ENCODE measurements around the gene ASIC1. TPM values are rescaled to one million over a fixed set of nuclear protein-coding genes. Genes with fewer than 3 reads are reported as not detected.

Gene ASIC1
- polyA plus RNA-seq, 3 donors = 3.3 to 4.1 (median 4.0) TPM

GRCh38 chr12:50132505-50133135, 75.2 kb downstream of the ASIC1 start:
- DNase-seq (ENCODE audit: low read depth in 3 of 3, low spot score in 2 of 3) = no peak

Other genes with a start within 250 kb of the ASIC1 start
- 10 to 100 TPM; 11.6 to 13.9 (median 12.3) TPM for gene NCKAP5L, start 229.2 kb upstream of the ASIC1 start, polyA plus RNA-seq (ENCODE audit: insufficient read length in 3 of 3)
- gene BCDIN3D, start 214.5 kb upstream of the ASIC1 start, polyA plus RNA-seq (ENCODE audit: insufficient read length in 3 of 3) = 1 to 10 TPM; 6.7 to 8.7 (median 8.1) TPM
- 1 to 10 TPM; 2.1 to 5.9 (median 2.8) TPM for gene FAIM2, start 153.7 kb upstream of the ASIC1 start, polyA plus RNA-seq (ENCODE audit: insufficient read length in 3 of 3)
- gene AQP2, start 106.9 kb upstream of the ASIC1 start, polyA plus RNA-seq (ENCODE audit: insufficient read length in 3 of 3) = 100 to 1,000 TPM in 1 of 3 donors, 10 to 100 TPM in 2; 78.6 to 104 (median 97.4) TPM
- gene AQP5, start 95.7 kb upstream of the ASIC1 start, polyA plus RNA-seq (ENCODE audit: insufficient read length in 3 of 3) = 1 to 10 TPM; 1.1 to 2.2 (median 2.0) TPM
- 10 to 100 TPM; 16.1 to 19.3 (median 18.4) TPM for gene AQP6, start 84.6 kb upstream of the ASIC1 start, polyA plus RNA-seq (ENCODE audit: insufficient read length in 3 of 3)
- 10 to 100 TPM; 51.5 to 58.4 (median 57.5) TPM for gene RACGAP1, start 32.1 kb upstream of the ASIC1 start, polyA plus RNA-seq (ENCODE audit: insufficient read length in 3 of 3)
- gene SMARCD1, start 27.7 kb downstream of the ASIC1 start, polyA plus RNA-seq (ENCODE audit: insufficient read length in 3 of 3) = 100 to 1,000 TPM; 157 to 185 (median 168) TPM
- gene GPD1, start 46.4 kb downstream of the ASIC1 start, polyA plus RNA-seq (ENCODE audit: insufficient read length in 3 of 3) = 10 to 100 TPM; 49.8 to 81.4 (median 75.1) TPM
- 10 to 100 TPM; 51.8 to 58.8 (median 54.8) TPM for gene COX14, start 54.6 kb downstream of the ASIC1 start, polyA plus RNA-seq (ENCODE audit: insufficient read length in 3 of 3)
- gene CERS5, start 109.8 kb downstream of the ASIC1 start, polyA plus RNA-seq (ENCODE audit: insufficient read length in 3 of 3) = 10 to 100 TPM; 84.5 to 87.9 (median 86.1) TPM
- 10 to 100 TPM; 90.8 to 98.1 (median 92.2) TPM for gene LIMA1, start 225.9 kb downstream of the ASIC1 start, polyA plus RNA-seq (ENCODE audit: insufficient read length in 3 of 3)